ENCODE measurements around the gene CPA1. TPM values are rescaled to one million over a fixed set of nuclear protein-coding genes. Genes with fewer than 3 reads are reported as not detected.

CPA1 gene
- total RNA-seq, 1 experiment from 2014 or later, result 7.9 TPM

DNA sequence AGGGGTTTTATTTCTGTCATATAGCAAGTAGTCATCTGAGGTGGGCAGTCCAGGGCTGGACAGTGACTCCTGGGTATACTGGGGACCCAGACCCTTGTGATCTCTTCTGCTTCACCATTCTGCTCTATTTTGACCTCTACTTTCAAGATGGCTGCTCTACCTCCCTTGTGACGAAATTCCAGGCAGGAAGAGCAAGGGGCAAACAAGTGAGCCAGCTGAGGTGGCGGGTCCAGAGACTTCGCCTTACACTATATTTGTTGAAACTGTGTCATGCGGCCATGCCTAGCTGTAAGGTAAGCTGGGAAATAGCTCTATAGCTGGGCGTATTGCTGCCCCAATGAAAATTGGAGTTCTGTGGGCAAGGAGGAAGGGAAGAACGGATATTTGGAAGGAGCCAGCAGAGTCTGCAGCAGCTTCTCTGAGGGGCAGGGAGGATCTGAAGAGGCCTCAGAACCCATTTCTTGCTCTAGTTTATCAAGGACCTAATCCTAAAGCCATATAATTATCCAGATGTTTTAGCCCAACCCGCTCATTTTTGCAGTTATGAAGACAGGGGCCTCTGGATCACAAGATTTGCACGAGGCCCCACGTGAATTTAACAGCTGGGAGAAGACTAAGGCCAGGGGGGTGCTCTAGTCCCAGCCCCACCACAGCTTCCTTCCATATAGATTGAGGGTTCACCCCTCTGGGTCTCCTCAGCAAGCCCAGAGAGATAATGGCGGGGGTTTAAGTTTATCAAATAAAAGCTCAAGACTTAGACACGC, 7.7 kb upstream of the CPA1 start:
- no peak overlapping the region for H3K4me3 Mint-ChIP-seq
- H3K4me1 Mint-ChIP-seq, result peaks cover 23% of the 10 kb centered on the region
- ChIA-PET CTCF (interaction anchor here (0.7 kb wide), 1 partner anchor 310 kb away, joined by 4 read pairs; no protein-coding TSS in a partner anchor), POLR2A (interaction anchor here (0.7 to 0.9 kb wide), 2 partner anchors 48 to 100 kb away, joined by 3 read pairs; no protein-coding TSS in a partner anchor)
- no peaks in the 10 kb centered on the region; the same call in none of the 2 replicates for H3K27me3 Mint-ChIP-seq (ENCODE audit: low read depth)
- ATAC-seq (no peak), DNase-seq (ENCODE audit: low spot score) (no peak)
- H3K27ac Mint-ChIP-seq, result no peak overlapping the region
- peaks cover 15% of the 10 kb centered on the region for H3K36me3 Mint-ChIP-seq
- peaks cover 24% of the 10 kb centered on the region for H3K9me3 Mint-ChIP-seq
- TF ChIP-seq, protein P1, sequence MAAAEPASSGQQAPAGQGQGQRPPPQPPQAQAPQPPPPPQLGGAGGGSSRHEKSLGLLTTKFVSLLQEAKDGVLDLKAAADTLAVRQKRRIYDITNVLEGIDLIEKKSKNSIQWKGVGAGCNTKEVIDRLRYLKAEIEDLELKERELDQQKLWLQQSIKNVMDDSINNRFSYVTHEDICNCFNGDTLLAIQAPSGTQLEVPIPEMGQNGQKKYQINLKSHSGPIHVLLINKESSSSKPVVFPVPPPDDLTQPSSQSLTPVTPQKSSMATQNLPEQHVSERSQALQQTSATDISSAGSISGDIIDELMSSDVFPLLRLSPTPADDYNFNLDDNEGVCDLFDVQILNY (CRISPR knock-in tag; IDR thresholded peaks at IDR 0.05), result no peak
- TF ChIP-seq ATF1 (CRISPR knock-in tag; IDR thresholded peaks at IDR 0.05) (no peak), EMX1 (CRISPR knock-in tag; IDR thresholded peaks at IDR 0.05) (no peak), MXD4 (CRISPR knock-in tag; IDR thresholded peaks at IDR 0.05; ENCODE audit: borderline replicate concordance) (no peak), ZNF263 (CRISPR knock-in tag; IDR thresholded peaks at IDR 0.05; ENCODE audit: low read depth) (no peak), ZNF121 (CRISPR knock-in tag; IDR thresholded peaks at IDR 0.05) (no peak), CREB1 (CRISPR knock-in tag; IDR thresholded peaks at IDR 0.05) (no peak), FOXJ3 (CRISPR knock-in tag; IDR thresholded peaks at IDR 0.05; ENCODE audit: borderline replicate concordance) (no peak), GTF2I (CRISPR knock-in tag; conservative IDR thresholded peaks at IDR 0.05) (no peak)
- TF ChIP-seq, protein P2, sequence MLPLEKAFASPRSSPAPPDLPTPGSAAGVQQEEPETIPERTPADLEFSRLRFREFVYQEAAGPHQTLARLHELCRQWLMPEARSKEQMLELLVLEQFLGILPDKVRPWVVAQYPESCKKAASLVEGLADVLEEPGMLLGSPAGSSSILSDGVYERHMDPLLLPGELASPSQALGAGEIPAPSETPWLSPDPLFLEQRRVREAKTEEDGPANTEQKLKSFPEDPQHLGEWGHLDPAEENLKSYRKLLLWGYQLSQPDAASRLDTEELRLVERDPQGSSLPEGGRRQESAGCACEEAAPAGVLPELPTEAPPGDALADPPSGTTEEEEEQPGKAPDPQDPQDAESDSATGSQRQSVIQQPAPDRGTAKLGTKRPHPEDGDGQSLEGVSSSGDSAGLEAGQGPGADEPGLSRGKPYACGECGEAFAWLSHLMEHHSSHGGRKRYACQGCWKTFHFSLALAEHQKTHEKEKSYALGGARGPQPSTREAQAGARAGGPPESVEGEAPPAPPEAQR (CRISPR knock-in tag; IDR thresholded peaks at IDR 0.05), result no peak
- TF ChIP-seq, protein P3, sequence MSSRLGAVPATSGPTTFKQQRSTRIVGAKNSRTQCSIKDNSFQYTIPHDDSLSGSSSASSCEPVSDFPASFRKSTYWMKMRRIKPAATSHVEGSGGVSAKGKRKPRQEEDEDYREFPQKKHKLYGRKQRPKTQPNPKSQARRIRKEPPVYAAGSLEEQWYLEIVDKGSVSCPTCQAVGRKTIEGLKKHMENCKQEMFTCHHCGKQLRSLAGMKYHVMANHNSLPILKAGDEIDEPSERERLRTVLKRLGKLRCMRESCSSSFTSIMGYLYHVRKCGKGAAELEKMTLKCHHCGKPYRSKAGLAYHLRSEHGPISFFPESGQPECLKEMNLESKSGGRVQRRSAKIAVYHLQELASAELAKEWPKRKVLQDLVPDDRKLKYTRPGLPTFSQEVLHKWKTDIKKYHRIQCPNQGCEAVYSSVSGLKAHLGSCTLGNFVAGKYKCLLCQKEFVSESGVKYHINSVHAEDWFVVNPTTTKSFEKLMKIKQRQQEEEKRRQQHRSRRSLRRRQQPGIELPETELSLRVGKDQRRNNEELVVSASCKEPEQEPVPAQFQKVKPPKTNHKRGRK (CRISPR knock-in tag; IDR thresholded peaks at IDR 0.05; ENCODE audit: borderline replicate concordance), result no peak
- TF ChIP-seq, protein P4, sequence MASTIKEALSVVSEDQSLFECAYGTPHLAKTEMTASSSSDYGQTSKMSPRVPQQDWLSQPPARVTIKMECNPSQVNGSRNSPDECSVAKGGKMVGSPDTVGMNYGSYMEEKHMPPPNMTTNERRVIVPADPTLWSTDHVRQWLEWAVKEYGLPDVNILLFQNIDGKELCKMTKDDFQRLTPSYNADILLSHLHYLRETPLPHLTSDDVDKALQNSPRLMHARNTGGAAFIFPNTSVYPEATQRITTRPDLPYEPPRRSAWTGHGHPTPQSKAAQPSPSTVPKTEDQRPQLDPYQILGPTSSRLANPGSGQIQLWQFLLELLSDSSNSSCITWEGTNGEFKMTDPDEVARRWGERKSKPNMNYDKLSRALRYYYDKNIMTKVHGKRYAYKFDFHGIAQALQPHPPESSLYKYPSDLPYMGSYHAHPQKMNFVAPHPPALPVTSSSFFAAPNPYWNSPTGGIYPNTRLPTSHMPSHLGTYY (CRISPR knock-in tag; IDR thresholded peaks at IDR 0.05), result no peak

DNA sequence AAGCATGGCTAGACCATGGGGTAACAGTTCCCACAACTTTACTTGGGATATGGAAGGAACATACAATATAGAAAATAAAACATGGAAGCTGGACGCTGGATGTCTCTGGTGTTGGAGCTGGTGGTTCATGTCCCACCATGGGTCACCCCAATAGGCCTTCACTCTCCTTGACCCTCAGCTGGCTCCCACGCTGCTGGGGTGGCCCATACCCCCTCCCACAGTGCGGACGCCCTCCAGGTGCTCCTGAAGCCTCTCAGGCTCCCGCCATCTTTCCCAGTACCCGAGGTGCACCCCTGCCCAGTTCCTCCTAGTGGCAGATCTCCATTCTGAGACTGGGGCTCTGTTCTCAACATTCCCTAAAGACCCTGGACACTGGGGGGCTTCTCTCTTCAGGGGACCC, 5.8 kb upstream of the CPA1 start:
- H3K9me3 Mint-ChIP-seq, result peaks cover 27% of the 10 kb centered on the region
- DNase-seq (ENCODE audit: low spot score), result no peak
- POLR2A ChIA-PET, result no interaction called here
- no peaks in the 10 kb centered on the region; the same call in none of the 2 replicates for H3K27me3 Mint-ChIP-seq (ENCODE audit: low read depth)
- peaks cover 15% of the 10 kb centered on the region for H3K36me3 Mint-ChIP-seq
- no peak for ATAC-seq
- H3K27ac Mint-ChIP-seq, result no peak overlapping the region
- H3K4me3 Mint-ChIP-seq, result no peak overlapping the region
- CTCF ChIA-PET, result no interaction called here
- peaks cover 17% of the 10 kb centered on the region for H3K4me1 Mint-ChIP-seq
- no peak for TF ChIP-seq ZNF219 (CRISPR knock-in tag; IDR thresholded peaks at IDR 0.05; ENCODE audit: borderline replicate concordance)
- TF ChIP-seq, protein P5, sequence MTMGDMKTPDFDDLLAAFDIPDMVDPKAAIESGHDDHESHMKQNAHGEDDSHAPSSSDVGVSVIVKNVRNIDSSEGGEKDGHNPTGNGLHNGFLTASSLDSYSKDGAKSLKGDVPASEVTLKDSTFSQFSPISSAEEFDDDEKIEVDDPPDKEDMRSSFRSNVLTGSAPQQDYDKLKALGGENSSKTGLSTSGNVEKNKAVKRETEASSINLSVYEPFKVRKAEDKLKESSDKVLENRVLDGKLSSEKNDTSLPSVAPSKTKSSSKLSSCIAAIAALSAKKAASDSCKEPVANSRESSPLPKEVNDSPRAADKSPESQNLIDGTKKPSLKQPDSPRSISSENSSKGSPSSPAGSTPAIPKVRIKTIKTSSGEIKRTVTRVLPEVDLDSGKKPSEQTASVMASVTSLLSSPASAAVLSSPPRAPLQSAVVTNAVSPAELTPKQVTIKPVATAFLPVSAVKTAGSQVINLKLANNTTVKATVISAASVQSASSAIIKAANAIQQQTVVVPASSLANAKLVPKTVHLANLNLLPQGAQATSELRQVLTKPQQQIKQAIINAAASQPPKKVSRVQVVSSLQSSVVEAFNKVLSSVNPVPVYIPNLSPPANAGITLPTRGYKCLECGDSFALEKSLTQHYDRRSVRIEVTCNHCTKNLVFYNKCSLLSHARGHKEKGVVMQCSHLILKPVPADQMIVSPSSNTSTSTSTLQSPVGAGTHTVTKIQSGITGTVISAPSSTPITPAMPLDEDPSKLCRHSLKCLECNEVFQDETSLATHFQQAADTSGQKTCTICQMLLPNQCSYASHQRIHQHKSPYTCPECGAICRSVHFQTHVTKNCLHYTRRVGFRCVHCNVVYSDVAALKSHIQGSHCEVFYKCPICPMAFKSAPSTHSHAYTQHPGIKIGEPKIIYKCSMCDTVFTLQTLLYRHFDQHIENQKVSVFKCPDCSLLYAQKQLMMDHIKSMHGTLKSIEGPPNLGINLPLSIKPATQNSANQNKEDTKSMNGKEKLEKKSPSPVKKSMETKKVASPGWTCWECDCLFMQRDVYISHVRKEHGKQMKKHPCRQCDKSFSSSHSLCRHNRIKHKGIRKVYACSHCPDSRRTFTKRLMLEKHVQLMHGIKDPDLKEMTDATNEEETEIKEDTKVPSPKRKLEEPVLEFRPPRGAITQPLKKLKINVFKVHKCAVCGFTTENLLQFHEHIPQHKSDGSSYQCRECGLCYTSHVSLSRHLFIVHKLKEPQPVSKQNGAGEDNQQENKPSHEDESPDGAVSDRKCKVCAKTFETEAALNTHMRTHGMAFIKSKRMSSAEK (CRISPR knock-in tag; IDR thresholded peaks at IDR 0.05; ENCODE audit: borderline replicate concordance), result no peak
- TF ChIP-seq, protein P2 (CRISPR knock-in tag; IDR thresholded peaks at IDR 0.05), result no peak
- TF ChIP-seq SMAD3 (CRISPR knock-in tag; IDR thresholded peaks at IDR 0.05; ENCODE audit: borderline replicate concordance), result no peak
- TF ChIP-seq KAT7 (CRISPR knock-in tag; IDR thresholded peaks at IDR 0.05; ENCODE audit: borderline replicate concordance), result no peak
- TF ChIP-seq CREM (CRISPR knock-in tag; IDR thresholded peaks at IDR 0.05), result no peak
- TF ChIP-seq OVOL2 (CRISPR knock-in tag; IDR thresholded peaks at IDR 0.05; ENCODE audit: borderline replicate concordance), result no peak
- TF ChIP-seq, protein P6, sequence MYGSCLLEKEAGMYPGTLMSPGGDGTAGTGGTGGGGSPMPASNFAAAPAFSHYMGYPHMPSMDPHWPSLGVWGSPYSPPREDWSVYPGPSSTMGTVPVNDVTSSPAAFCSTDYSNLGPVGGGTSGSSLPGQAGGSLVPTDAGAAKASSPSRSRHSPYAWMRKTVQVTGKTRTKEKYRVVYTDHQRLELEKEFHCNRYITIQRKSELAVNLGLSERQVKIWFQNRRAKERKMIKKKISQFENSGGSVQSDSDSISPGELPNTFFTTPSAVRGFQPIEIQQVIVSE (CRISPR knock-in tag; IDR thresholded peaks at IDR 0.05; ENCODE audit: borderline replicate concordance), result no peak
- no peak for TF ChIP-seq NFE2L1 (CRISPR knock-in tag; IDR thresholded peaks at IDR 0.05)
- TF ChIP-seq TP53 (CRISPR knock-in tag; IDR thresholded peaks at IDR 0.05), result no peak
- TF ChIP-seq ZNF396 (CRISPR knock-in tag; IDR thresholded peaks at IDR 0.05; ENCODE audit: borderline replicate concordance), result no peak

All from WTC11 (cell line).